Tibial nerve (tissue), 4 donors: ENCODE data around the gene MTFR1L.

Experiments used
- CTCF ChIP-seq, 5 experiments: fragments of 200-600 bp in 3 of 5; fragments of 450-650 bp in 2 of 5; sonication (generic) in 3 of 5; IDR thresholded peaks; one replicate each; pipeline ENCODE4 v1.5.1; 2016 to 2019; ENCODE audit warnings: antibody characterized with exemption in 5 of 5, mild to moderate bottlenecking in 3 of 5, moderate library complexity in 2 of 5
- EP300 ChIP-seq, 2 donors: sonication (generic); formaldehyde crosslinking; IDR thresholded peaks; one replicate each; pipeline ENCODE4 v1.6.1; 2017; ENCODE audit warnings: antibody characterized with exemption in 2 of 2, mild to moderate bottlenecking in 1 of 2
- POLR2A ChIP-seq, 2 donors: fragments of 450-650 bp; IDR thresholded peaks; one replicate each; pipeline ENCODE4 v1.6.1; 2017; ENCODE audit warnings: antibody characterized with exemption in 2 of 2, mild to moderate bottlenecking in 2 of 2, moderate library complexity in 2 of 2

DNA sequence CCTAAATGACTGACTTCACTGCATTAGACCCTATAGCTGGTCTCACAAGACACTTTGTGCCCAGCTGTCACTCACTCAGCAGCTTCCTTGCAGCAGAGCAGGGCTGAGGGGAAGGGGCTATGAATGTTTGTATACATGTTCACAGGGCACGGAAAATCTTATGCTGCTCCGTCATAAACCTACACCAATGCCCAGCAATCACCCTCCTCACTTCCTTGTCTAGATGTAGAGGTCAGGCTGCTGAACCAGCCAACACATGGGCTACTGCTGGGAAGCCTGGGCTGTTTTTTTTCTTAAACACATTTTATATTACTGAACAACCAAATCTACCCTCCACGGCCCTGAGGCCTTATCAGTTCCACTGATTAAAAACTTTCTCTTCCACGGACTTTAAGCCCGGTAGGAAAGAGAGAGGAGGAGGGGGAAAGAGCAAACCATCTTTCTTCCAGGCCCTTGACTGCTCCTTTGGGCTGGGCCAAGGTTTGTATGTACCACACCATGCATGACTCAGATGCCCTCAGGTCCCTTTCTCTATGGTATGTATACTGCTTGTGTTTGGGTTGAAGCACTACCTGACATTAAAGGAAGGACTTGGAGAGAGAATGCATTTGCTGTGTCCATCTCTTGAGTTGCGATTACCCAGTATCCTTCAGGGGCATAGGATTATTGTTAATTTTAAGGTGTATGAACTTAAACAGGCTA lies 12.7 kb downstream of the MTFR1L start:
- TF ChIP-seq CTCF (IDR thresholded peaks at IDR 0.05) (no peak), POLR2A (IDR thresholded peaks at IDR 0.05) (no peak), EP300 (IDR thresholded peaks at IDR 0.05) (no peak)
